Measurements from ENCODE around the gene CARMIL1. TPM values are rescaled to one million over a fixed set of nuclear protein-coding genes. Genes with fewer than 3 reads are reported as not detected.

CARMIL1 gene
- total RNA-seq, 1 experiment from 2014 or later = 8.6 TPM

GRCh38 chr6:25334793-25335192 lies 55.6 kb downstream of the CARMIL1 start:
- no peak for DNase-seq (ENCODE audit: low spot score)

GRCh38 chr6:25336996-25337395 lies 57.8 kb downstream of the CARMIL1 start:
- DNase-seq (ENCODE audit: low spot score) = no peak

- DNase-seq (ENCODE audit: low spot score) = no peak
Measured at GRCh38 chr6:25337431-25337830, 58.3 kb downstream of the CARMIL1 start.

- no peak for DNase-seq (ENCODE audit: low spot score)
Measured at GRCh38 chr6:25340431-25341202, 61.4 kb downstream of the CARMIL1 start.

- DNase-seq (ENCODE audit: low spot score) = no peak
Measured at GRCh38 chr6:25341203-25341552, 62.0 kb downstream of the CARMIL1 start.

DNA sequence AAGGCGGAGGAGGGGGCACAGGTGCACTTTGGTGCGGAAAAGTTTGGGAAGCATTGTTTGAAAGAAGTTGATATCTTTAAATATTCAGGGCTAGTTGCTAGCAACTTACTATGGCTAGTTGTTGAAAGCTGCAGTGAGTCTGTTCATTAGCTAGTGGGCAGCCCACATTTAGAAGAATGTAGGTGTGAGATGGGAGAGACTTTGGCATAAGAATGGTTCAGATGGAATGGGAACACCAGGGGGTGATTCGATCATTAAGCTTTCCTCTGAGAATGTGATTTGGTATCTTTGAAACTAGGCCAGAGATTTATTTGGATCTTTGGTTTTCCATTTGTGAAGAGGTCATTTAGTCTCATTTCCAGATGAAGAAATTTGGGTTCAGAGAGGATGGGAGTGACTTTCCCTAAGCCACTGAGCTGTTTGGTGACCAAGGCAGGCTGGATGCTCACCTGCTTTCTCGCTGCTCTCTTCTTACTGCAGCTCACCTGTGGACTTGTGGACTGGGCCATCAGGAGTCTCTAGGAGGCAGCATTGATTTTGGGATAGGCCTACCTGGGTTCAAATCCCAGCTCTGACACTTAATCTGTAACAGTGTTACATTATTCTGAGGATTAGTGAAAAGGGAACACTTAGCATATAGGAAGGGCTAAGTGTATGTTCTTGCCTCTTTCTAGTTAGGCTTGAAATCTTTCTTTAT lies 62.9 kb downstream of the CARMIL1 start:
- DNase-seq (ENCODE audit: low spot score) = no peak

DNA sequence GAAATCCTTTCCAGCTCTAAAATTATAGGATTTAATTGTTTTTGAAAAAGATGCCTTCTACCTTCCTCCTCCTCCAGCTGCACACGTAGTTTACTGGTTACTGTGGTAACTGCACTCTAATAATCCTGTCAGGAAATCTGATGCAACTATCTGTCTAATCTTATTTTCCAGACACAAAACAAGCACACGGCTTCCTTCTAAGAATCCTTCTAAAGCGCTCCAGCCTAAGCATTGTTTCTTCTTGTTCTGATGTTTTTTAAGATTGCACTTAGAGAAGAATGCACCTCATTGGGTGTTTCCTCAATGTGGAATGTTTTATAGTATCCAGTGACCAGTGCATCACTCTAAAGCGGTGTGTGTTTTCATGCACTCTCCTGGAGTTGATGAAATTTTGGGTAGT lies 63.6 kb downstream of the CARMIL1 start:
- no peak for DNase-seq (ENCODE audit: low spot score)

DNA sequence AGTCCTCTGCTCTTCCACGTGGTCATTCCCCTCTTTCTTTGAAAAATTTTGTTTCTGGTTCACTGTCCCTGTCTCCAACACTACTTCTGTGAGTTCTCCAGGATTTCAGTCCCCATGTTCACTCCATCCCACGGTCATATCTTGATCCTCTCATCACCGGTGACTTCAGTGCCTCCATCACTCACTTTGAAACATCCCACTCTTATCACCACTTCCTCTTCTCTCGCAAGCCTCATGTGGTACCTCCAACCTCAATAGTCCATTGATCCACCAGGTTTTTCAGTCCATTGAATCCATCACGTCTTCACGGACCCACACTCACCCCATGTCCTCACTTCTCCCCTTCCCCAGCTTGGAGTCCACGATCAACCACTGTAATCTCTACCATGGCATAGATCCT lies 64.8 kb downstream of the CARMIL1 start:
- DNase-seq (ENCODE audit: low spot score) = no peak

DNA sequence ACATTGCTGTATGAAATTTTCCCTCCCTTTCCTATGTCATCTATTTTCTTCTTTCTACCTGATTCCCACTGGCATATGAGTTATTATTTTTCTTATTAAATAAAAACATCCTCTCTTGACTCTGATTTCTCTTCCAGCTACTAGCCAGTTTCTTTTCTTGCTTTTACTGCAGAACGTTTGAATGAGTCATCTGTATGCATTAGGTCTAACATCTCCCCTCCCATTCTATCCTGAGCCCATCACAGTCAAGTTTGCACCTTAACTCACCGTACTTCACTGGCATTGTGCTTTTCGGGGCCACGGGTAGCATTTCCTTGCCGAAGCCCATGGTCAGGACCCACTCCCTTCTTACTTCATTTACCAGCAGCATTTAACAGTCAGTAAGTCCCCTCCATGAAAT lies 65.7 kb downstream of the CARMIL1 start:
- DNase-seq (ENCODE audit: low spot score) = no peak

DNA sequence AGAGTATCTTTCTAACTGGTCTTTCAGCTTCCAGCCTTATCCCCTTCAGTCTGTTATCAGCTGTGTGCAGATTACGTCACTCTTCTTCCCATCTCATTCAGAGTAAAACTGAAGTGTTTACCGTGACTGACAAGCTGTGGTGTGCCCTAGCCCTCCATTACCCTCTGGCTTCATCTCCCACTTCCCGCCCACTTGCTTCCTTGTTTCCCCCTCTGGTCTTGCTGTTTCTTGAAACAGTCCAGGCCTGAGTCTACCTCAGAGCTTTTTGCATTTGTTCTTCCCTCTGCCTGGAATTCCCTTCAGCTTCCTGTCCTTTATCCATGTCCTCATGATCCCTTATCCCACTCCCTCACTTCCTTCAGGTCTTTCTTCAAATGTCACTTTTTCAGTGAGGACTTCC lies 66.9 kb downstream of the CARMIL1 start:
- DNase-seq (ENCODE audit: low spot score) = no peak

DNA sequence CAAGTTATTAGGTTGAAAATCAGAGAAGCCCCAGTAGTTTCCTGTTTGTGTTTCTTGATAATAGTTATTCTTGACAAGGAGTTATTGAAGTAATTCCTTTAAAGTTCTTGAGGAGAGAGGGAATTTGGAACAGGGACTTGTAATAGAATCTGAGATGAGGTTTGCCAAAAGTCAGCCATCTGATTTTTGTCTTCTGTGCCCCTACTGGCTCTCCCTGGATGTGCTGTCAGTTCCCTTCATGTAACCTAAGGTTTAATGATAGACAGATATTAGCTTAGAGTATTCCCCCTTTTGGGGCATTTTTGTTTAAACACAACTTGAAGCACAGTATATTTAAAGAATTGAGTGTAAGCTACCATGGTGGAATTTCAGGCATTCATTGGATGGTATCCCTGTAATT lies 71.4 kb downstream of the CARMIL1 start:
- no peak for DNase-seq (ENCODE audit: low spot score)

DNA sequence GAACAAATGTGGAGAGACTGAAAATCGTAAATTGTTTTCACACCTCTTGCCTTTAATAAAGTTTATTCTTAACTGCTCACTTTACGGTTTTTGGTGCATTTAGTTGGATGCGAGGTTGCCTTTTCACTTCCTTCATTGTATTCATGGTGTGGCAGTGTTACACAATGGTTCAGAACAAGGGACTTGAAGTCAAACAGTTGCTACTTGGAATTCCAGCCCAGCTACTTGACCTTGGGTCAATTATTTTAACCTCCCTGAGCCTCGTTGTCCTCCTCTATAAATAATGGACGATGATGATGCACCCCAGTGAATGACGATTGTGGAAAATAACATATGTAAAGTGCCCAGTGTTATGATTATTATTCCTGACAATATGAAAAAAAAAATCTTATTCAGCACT lies 72.3 kb downstream of the CARMIL1 start:
- DNase-seq (ENCODE audit: low spot score) = no peak

GRCh38 chr6:25352285-25352684 lies 73.1 kb downstream of the CARMIL1 start:
- DNase-seq (ENCODE audit: low spot score) = no peak

DNA sequence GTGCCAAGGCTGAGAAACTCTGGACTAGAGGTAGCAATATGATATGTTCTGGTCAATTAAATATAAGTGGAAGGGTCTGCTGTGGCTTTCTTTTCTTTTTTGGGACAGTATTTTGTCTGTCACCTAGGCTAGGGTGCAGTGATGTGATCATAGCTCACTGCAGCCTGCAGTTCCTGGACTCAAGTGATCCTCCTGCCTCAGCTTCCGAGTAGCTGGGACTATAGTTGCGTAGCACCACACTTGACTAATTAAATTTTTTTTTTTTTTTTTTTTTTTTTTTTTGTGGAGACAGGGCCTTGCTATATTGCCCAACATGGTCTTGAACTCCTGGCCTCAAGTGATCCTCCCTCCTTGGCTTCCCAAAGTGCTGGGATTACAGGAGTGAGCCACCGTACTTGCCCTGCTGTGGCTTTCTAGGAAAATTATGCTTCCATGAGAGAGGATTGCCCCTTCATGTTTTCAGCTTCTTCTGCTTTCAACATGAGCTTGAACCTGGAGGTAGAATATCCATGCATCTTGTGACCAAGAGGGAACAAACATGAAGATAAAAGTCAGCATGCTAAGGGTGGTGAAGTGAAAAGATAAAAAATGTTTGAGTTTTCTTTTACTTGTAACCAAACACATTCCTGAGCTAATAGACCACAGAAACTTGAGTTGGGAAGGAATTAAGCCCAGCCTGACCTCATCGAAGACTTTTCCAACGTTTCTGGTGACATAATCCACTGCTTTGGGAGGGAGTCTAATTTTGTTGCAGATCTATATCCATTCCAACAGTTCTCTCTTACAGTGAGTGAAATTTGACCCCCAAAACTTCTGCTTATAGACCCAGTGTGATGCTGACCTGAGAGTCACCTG lies 75.1 kb downstream of the CARMIL1 start:
- DNase-seq (ENCODE audit: low spot score) = peak; percentile 28

- DNase-seq (ENCODE audit: low spot score) = peak; percentile 27
Measured at GRCh38 chr6:25359191-25359861, 80.2 kb downstream of the CARMIL1 start.

GRCh38 chr6:25359891-25360290 lies 80.7 kb downstream of the CARMIL1 start:
- no peak for DNase-seq (ENCODE audit: low spot score)

DNA sequence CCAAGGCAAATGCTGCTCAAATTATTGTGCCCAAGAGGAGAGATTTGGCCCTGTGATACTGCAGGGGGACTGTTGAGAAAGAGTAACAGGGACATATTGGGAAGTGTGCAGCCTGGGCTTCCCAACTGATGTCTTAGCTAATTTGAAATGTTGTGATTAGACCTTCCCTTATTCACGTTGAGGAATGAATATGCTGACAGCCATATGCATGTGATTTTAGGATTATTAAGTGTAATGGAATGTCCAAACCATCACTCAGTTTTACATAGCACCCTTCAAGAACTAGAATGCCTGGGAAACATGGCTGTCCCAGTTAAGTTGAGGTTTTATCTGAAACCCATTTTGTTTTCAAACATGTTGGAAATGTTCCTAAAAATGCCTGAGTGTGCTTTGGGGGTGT lies 81.4 kb downstream of the CARMIL1 start:
- DNase-seq (ENCODE audit: low spot score) = no peak

DNA sequence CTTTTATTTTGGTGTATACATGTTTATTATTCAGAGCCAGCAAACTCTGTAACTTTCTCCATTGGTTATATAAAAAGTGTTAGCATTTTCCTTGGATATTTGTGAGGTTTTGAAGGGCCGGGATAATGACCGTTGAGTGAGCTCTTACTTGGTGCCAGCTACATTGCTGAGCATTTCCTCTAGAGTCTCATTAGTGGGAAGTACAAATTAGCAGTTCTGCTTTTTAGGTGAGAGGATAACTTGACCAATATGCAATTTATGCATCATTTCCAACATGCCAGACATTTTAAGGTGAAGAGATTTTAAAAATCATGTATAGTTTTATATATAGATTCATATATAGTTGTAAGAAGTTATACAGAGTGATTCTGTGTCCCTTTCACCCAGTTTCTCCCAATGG lies 84.3 kb downstream of the CARMIL1 start:
- DNase-seq (ENCODE audit: low spot score) = no peak

DNA sequence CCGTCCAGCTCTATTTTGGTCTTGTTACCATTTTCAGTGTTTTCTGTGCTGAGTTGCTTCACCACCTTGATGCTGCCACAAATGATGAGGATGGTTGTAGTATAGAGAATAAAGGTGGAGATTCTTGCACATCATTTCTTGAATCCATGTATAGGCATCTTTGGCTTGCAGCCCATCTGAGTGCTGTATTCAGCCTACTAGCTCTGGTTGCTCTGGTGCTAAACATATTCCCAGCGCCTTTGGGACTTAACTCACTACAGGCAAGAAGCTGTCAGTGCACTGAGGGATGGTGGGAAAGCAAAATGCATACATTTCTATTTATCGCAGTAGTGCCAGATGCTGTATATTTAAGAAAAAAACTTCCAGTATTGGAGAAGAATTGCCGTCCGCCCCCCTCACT lies 86.0 kb downstream of the CARMIL1 start:
- DNase-seq (ENCODE audit: low spot score) = no peak

- no peak for DNase-seq (ENCODE audit: low spot score)
Measured at GRCh38 chr6:25366903-25367545, 87.8 kb downstream of the CARMIL1 start.

DNA sequence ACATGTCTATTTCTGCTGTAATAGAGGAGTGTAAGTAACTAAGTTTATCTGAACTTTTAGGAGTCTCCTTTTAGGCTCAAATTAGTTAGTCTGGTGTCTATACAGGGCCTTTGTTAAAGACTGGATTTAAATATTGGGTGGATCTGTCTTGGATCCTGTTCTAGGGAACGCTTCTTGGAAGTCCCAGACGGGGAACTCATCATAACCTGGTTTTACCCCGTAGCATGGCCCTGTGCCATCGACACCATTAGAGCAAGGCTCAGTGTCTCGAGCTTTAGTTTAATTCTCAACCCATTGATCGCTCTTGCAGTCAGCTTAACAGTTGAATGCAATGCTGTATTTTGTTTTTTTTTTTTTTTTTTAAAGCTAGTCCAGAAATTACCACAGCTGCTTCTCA lies 89.9 kb downstream of the CARMIL1 start:
- no peak for DNase-seq (ENCODE audit: low spot score)
